HepG2 (cell line): ENCODE results near the gene FAM120B. TPM values are rescaled to one million over a fixed set of nuclear protein-coding genes. Genes with fewer than 3 reads are reported as not detected.
A peak's percentile ranks its signal among the peaks of the same experiment; 100 is the strongest.

Experiments used
- ATF7 ChIP-seq, 2 experiments: fragments of 450-650 bp in 1 of 2; sonication (generic) in 1 of 2; formaldehyde crosslinking in 1 of 2; IDR thresholded peaks; 2 replicates each; pipeline versions ENCODE4 v1.4.0 to v1.6.1; 2016 to 2020; ENCODE audit warnings: antibody characterized with exemption in 1 of 2, mild to moderate bottlenecking in 1 of 2, missing genetic modification reagents in 1 of 2
- DMAP1 ChIP-seq: IDR thresholded peaks from 2 replicates; pipeline ENCODE4 v1.6.1; 2016
- IKZF4 ChIP-seq: sonication (generic); formaldehyde crosslinking; IDR thresholded peaks from 2 replicates; pipeline ENCODE4 v1.5.1; 2020; ENCODE audit warnings: borderline replicate concordance, mild to moderate bottlenecking, low read depth, missing genetic modification reagents; ENCODE audit errors: not compliant biosample characterization
- KDM1A ChIP-seq: IDR thresholded peaks from 2 replicates; pipeline ENCODE4 v1.6.1; 2016; ENCODE audit warnings: missing compliant biosample characterization
- KDM5A ChIP-seq: fragments of 200-600 bp; sonication (generic); IDR thresholded peaks from 2 replicates; pipeline ENCODE4 v1.7.0; 2018; ENCODE audit warnings: antibody characterized with exemption, mild to moderate bottlenecking, low read length, borderline replicate concordance
- KMT2B ChIP-seq: IDR thresholded peaks from 2 replicates; pipeline ENCODE4 v1.6.1; 2016; ENCODE audit warnings: missing genetic modification reagents, missing compliant biosample characterization
- NCOA2 ChIP-seq: sonication (generic); formaldehyde crosslinking; IDR thresholded peaks from 2 replicates; pipeline ENCODE4 v1.8.0; 2022; ENCODE audit warnings: inconsistent platforms
- PLRG1 ChIP-seq: fragments of 450-650 bp; conservative IDR thresholded peaks from 2 replicates; pipeline ENCODE4 v1.6.1; 2016
- RAD21 ChIP-seq: fragments of 450-650 bp; formaldehyde crosslinking; IDR thresholded peaks from 2 replicates; pipeline ENCODE4 v1.5.0; 2020; ENCODE audit warnings: mild to moderate bottlenecking
- SCMH1 ChIP-seq: sonication (generic); formaldehyde crosslinking; IDR thresholded peaks from 2 replicates; pipeline ENCODE4 v1.9.0; 2021; ENCODE audit warnings: missing genetic modification reagents, mild to moderate bottlenecking, borderline replicate concordance
- SP1 ChIP-seq, 2 experiments: fragments of 450-650 bp in 1 of 2; sonication (generic) in 1 of 2; formaldehyde crosslinking in 1 of 2; IDR thresholded peaks; 2 replicates each; pipeline versions ENCODE4 v1.4.0 to v1.6.1; 2016 to 2020; ENCODE audit warnings: missing genetic modification reagents in 1 of 2
- TCF7 ChIP-seq: sonication (generic); IDR thresholded peaks from 2 replicates; pipeline ENCODE4 v1.6.1; 2016; ENCODE audit warnings: antibody characterized with exemption, low read depth
- XBP1 ChIP-seq: sonication (generic); formaldehyde crosslinking; IDR thresholded peaks from 2 replicates; pipeline ENCODE4 v1.5.0; 2020; ENCODE audit warnings: missing genetic modification reagents
- YEATS4 ChIP-seq: sonication (generic); formaldehyde crosslinking; IDR thresholded peaks from 2 replicates; pipeline ENCODE4 v1.4.0; 2020; ENCODE audit warnings: missing genetic modification reagents, borderline replicate concordance
- ZFP41 ChIP-seq: sonication (generic); formaldehyde crosslinking; IDR thresholded peaks from 2 replicates; pipeline ENCODE4 v1.4.0; 2020; ENCODE audit warnings: mild to moderate bottlenecking, missing genetic modification reagents, borderline replicate concordance
- ZFY ChIP-seq: sonication (generic); formaldehyde crosslinking; IDR thresholded peaks from 2 replicates; pipeline ENCODE4 v1.4.0; 2020; ENCODE audit warnings: missing genetic modification reagents
- ZNF124 ChIP-seq: sonication (generic); formaldehyde crosslinking; IDR thresholded peaks from 2 replicates; pipeline ENCODE4 v1.4.0; 2020; ENCODE audit warnings: missing genetic modification reagents
- ZNF329 ChIP-seq: sonication (generic); formaldehyde crosslinking; IDR thresholded peaks from 2 replicates; pipeline ENCODE4 v1.9.0; 2021; ENCODE audit warnings: low read depth, mild to moderate bottlenecking, missing genetic modification reagents
- ZNF737 ChIP-seq: sonication (generic); formaldehyde crosslinking; IDR thresholded peaks from 2 replicates; pipeline ENCODE4 v1.5.0; 2020; ENCODE audit warnings: missing genetic modification reagents, mild to moderate bottlenecking, borderline replicate concordance
- polyA plus RNA-seq, 8 experiments: library from polyadenylated mRNA; depleted of rRNA in 3 of 8; stranded (reverse) in 7 of 8; unstranded in 1 of 8; fragments of >200 nt; fragmentation: Illumina TruSeq in 4 of 8; extraction: Trizol in 4 of 8; gene quantifications; 2 replicates each; pipeline versions ENCODE4 v1.2.1 to v1.2.3, GENCODE V29; 2011 to 2016; ENCODE audit warnings: low read depth in 4 of 8, missing spikeins in 1 of 8, mixed read lengths in 1 of 8; ENCODE audit not compliant: insufficient read depth in 1 of 8
- total RNA-seq, 5 experiments: library from RNA; depleted of rRNA; stranded (reverse); fragments of >200 nt; fragmentation: Illumina TruSeq; extraction: Trizol; gene quantifications; 2 replicates each; pipeline ENCODE4 v1.2.3, GENCODE V29; 2016; ENCODE audit warnings: low read depth in 1 of 5
- TF ChIP-seq, protein P1 (sequence below): sonication (generic); formaldehyde crosslinking; IDR thresholded peaks from 2 replicates; pipeline ENCODE4 v1.9.0; 2021; ENCODE audit warnings: missing genetic modification reagents, mild to moderate bottlenecking, borderline replicate concordance
- TF ChIP-seq, protein P2 (sequence below): sonication (generic); formaldehyde crosslinking; IDR thresholded peaks from 2 replicates; pipeline ENCODE4 v1.5.0; 2020; ENCODE audit warnings: missing genetic modification reagents
- TF ChIP-seq, protein P3 (sequence below): IDR thresholded peaks from 2 replicates; pipeline ENCODE4 v1.6.1; 2016; ENCODE audit warnings: mild to moderate bottlenecking
- TF ChIP-seq, protein P4 (sequence below): sonication (generic); formaldehyde crosslinking; IDR thresholded peaks from 2 replicates; pipeline ENCODE4 v1.4.0; 2020; ENCODE audit warnings: missing genetic modification reagents, borderline replicate concordance

Gene FAM120B
- total and polyA plus RNA-seq, 2 of the 13 experiments (the other 11 are each of a cell fraction or from before 2014, with no cell fraction given), result 9.2 to 10.7 TPM

DNA sequence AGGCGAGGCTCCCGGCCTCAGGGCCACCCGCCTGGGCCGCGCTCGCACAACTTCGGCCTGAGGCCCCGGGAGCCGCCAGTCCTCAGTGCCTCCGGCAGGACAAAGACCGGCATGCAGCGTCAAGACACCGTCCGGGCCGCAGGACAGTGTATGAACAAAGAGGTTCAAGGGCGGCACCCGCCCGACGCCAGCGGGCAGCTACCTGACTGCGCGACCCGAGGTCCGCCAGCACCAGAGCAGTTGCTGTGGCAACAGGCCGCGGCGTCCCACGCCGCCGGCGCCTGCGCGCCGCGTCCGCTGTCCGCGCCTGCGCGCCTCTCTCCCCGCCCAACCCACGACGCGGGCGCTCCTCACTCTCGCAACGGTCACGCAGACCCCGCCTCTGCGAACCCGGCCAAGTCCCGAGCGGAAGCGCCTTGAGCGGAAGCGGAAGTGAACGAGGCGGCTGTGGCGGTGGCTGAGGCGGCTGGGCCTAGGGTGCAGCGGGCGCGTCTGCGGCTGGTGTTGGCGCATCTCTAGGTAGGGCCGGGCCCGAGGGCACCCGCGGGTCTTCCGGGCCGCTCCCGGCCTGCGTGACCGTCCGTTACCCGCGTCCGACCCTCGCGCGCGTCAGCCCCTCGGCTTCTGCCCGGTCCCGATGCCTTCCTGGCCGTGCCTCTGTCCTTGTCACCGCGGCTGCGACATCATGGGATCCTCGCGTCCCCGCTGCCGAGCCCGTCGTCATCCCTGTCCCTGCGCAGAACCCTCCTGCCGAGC is at the start of gene FAM120B (continued):
- TF ChIP-seq ZNF329 (peak; percentile 79; the same call in 1 of the 2 replicates), ATF7 (IDR thresholded peaks at IDR 0.05) (no peak), ATF7 (CRISPR knock-in tag; IDR thresholded peaks at IDR 0.05) (peak; percentile 77), YEATS4 (CRISPR knock-in tag) (peak; percentile 95), PLRG1 (no peak), KDM5A (peak; percentile 82), DMAP1 (CRISPR knock-in tag) (peak; percentile 96), ZNF737 (no peak), IKZF4 (peak; percentile 95), ZNF124 (CRISPR knock-in tag) (peak; percentile 74; the same call in 1 of the 2 replicates), SP1 (IDR thresholded peaks at IDR 0.05) (no peak), SP1 (CRISPR knock-in tag; IDR thresholded peaks at IDR 0.05) (peak; percentile 64; the same call in 1 of the 2 replicates), SCMH1 (CRISPR knock-in tag) (no peak), RAD21 (CRISPR knock-in tag) (peak; percentile 63), NCOA2 (peak; percentile 49), TCF7 (no peak), XBP1 (CRISPR knock-in tag) (no peak), KMT2B (CRISPR knock-in tag) (peak; percentile 96), KDM1A (CRISPR knock-in tag) (no peak), ZFP41 (peak; percentile 81; the same call in 1 of the 2 replicates), ZFY (CRISPR knock-in tag) (peak; percentile 100)
- TF ChIP-seq, protein P1, sequence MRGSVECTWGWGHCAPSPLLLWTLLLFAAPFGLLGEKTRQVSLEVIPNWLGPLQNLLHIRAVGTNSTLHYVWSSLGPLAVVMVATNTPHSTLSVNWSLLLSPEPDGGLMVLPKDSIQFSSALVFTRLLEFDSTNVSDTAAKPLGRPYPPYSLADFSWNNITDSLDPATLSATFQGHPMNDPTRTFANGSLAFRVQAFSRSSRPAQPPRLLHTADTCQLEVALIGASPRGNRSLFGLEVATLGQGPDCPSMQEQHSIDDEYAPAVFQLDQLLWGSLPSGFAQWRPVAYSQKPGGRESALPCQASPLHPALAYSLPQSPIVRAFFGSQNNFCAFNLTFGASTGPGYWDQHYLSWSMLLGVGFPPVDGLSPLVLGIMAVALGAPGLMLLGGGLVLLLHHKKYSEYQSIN (CRISPR knock-in tag), result no peak
- TF ChIP-seq, protein P2, sequence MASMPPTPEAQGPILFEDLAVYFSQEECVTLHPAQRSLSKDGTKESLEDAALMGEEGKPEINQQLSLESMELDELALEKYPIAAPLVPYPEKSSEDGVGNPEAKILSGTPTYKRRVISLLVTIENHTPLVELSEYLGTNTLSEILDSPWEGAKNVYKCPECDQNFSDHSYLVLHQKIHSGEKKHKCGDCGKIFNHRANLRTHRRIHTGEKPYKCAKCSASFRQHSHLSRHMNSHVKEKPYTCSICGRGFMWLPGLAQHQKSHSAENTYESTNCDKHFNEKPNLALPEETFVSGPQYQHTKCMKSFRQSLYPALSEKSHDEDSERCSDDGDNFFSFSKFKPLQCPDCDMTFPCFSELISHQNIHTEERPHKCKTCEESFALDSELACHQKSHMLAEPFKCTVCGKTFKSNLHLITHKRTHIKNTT, result no peak
- TF ChIP-seq, protein P3, sequence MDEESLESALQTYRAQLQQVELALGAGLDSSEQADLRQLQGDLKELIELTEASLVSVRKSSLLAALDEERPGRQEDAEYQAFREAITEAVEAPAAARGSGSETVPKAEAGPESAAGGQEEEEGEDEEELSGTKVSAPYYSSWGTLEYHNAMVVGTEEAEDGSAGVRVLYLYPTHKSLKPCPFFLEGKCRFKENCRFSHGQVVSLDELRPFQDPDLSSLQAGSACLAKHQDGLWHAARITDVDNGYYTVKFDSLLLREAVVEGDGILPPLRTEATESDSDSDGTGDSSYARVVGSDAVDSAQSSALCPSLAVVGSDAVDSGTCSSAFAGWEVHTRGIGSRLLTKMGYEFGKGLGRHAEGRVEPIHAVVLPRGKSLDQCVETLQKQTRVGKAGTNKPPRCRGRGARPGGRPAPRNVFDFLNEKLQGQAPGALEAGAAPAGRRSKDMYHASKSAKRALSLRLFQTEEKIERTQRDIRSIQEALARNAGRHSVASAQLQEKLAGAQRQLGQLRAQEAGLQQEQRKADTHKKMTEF (CRISPR knock-in tag), result peak; percentile 94
- TF ChIP-seq, protein P4, sequence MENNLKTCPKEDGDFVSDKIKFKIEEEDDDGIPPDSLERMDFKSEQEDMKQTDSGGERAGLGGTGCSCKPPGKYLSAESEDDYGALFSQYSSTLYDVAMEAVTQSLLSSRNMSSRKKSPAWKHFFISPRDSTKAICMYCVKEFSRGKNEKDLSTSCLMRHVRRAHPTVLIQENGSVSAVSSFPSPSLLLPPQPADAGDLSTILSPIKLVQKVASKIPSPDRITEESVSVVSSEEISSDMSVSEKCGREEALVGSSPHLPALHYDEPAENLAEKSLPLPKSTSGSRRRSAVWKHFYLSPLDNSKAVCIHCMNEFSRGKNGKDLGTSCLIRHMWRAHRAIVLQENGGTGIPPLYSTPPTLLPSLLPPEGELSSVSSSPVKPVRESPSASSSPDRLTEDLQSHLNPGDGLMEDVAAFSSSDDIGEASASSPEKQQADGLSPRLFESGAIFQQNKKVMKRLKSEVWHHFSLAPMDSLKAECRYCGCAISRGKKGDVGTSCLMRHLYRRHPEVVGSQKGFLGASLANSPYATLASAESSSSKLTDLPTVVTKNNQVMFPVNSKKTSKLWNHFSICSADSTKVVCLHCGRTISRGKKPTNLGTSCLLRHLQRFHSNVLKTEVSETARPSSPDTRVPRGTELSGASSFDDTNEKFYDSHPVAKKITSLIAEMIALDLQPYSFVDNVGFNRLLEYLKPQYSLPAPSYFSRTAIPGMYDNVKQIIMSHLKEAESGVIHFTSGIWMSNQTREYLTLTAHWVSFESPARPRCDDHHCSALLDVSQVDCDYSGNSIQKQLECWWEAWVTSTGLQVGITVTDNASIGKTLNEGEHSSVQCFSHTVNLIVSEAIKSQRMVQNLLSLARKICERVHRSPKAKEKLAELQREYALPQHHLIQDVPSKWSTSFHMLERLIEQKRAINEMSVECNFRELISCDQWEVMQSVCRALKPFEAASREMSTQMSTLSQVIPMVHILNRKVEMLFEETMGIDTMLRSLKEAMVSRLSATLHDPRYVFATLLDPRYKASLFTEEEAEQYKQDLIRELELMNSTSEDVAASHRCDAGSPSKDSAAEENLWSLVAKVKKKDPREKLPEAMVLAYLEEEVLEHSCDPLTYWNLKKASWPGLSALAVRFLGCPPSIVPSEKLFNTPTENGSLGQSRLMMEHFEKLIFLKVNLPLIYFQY (CRISPR knock-in tag), result no peak; the same call in 1 of the 2 replicates
